Activated T-cell treated with anti-CD3 and anti-CD28 coated beads, Interleukin-2, amount 50 U/mL, for 24 hours (primary cell): Measurements from ENCODE around the gene TRIM67.
"Not testable (repeated sequence)": the region's sequence is repeated elsewhere in the genome, so short reads cannot be mapped to it uniquely, and the experiment has no call there.

Experiments
- DNase-seq: peaks from one replicate; pipeline ENCODE4 v3.0.0-alpha.2; 2020
- H3K27ac Mint-ChIP-seq: 2 replicates; pipeline ENCODE4 v1.8.0; 2020; ENCODE audit warnings: mild to moderate bottlenecking, mixed read lengths
- H3K27me3 Mint-ChIP-seq: 2 replicates; pipeline ENCODE4 v1.8.0; 2020; ENCODE audit warnings: mixed read lengths
- H3K36me3 Mint-ChIP-seq: 2 replicates; pipeline ENCODE4 v1.8.0; 2020; ENCODE audit warnings: low read depth, mixed read lengths
- H3K4me1 Mint-ChIP-seq: 2 replicates; pipeline ENCODE4 v1.8.0; 2020; ENCODE audit warnings: low read depth, mixed read lengths
- H3K4me3 Mint-ChIP-seq: 2 replicates; pipeline ENCODE4 v1.8.0; 2020; ENCODE audit warnings: mild to moderate bottlenecking, moderate library complexity, mixed read lengths
- H3K9me3 Mint-ChIP-seq: 2 replicates; pipeline ENCODE4 v1.8.0; 2020; ENCODE audit warnings: mixed read lengths

The TRIM67 gene

DNA sequence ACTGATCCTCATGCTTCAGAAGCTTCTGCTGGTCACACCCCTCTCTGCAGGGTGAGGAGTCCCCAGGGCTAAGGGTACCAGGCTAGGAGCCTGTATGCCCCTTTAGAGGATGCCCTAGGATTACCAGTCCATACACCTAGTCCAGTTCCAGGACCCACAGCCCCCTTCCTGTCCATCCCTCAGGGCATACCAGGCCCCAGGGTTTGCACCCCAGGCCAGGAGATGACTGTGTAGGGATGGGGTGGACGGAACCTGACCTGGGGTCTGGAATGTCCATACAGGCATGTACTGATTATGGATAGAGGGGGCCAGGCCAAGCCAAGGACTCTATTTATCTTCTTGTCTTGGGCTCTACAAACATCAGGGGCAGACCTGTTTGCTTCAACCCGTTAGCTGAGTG is 34.9 kb downstream of the TRIM67 start:
- no peak for DNase-seq
- Mint-ChIP-seq H3K27me3 (peaks cover 6% of the 10 kb centered on the region), H3K9me3 (no peaks in the 10 kb centered on the region), H3K4me1 (peaks cover 4% of the 10 kb centered on the region), H3K36me3 (no peaks in the 10 kb centered on the region), H3K27ac (no peak overlapping the region), H3K4me3 (no peak overlapping the region)

DNA sequence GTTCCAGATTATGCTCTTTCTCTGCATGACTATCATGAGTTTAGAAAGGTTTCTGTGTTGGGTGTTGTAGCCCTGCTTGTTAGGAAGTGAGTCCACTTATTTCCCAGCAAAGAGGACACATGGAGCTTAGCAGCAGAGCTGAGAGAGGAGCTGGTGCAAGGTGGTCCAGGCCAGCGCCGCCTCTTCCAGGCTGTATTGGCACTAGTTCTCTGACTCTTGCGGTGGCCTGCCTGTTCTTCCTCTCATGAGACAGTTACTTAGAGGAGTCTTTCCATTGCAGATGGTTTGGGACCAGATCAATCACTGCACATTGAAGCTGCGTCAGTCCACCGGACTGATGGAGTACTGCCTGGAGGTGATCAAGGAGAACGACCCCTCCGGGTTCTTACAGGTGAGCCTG is 38.0 kb downstream of the TRIM67 start:
- no peak overlapping the region for H3K4me3 Mint-ChIP-seq
- H3K9me3 Mint-ChIP-seq = no peaks in the 10 kb centered on the region
- H3K27me3 Mint-ChIP-seq = peaks cover 2% of the 10 kb centered on the region
- H3K36me3 Mint-ChIP-seq = no peaks in the 10 kb centered on the region
- DNase-seq = no peak
- H3K27ac Mint-ChIP-seq = no peak overlapping the region
- H3K4me1 Mint-ChIP-seq = peaks cover 5% of the 10 kb centered on the region

DNA sequence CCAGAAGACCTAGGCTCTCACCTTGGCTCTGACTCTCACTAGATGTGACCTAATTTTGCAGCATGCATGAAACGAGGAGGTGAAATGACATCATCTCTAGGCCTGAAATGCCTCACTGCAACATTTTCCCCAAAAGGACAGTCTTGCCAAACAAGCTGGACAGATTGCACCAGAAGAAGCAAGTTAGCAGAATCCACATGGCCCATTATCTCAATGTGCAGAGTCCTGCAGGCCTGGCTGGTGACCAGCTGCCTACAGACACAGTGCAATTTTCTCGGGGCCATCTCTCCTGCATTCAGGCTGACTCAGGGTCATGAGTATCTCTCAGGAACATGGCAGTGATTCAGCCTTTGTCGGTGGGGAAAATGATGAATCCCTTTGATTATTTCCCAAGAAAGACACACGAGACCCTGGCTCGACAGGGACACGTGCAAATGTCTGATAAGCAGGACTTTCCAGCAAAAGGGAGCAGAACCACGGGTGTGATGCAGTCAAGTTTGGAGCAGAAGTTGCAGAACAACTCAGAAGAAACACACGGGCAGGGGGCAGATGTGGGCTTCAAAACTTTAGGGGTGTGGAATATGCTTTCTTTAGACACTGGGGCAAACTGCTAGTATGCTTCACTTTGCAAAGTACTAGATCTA is 38.7 kb downstream of the TRIM67 start:
- H3K27me3 Mint-ChIP-seq = peaks cover 2% of the 10 kb centered on the region
- DNase-seq = no peak
- H3K4me1 Mint-ChIP-seq = peaks cover 5% of the 10 kb centered on the region
- no peaks in the 10 kb centered on the region for H3K36me3 Mint-ChIP-seq
- no peaks in the 10 kb centered on the region for H3K9me3 Mint-ChIP-seq
- H3K27ac Mint-ChIP-seq = no peak overlapping the region
- no peak overlapping the region for H3K4me3 Mint-ChIP-seq

DNA sequence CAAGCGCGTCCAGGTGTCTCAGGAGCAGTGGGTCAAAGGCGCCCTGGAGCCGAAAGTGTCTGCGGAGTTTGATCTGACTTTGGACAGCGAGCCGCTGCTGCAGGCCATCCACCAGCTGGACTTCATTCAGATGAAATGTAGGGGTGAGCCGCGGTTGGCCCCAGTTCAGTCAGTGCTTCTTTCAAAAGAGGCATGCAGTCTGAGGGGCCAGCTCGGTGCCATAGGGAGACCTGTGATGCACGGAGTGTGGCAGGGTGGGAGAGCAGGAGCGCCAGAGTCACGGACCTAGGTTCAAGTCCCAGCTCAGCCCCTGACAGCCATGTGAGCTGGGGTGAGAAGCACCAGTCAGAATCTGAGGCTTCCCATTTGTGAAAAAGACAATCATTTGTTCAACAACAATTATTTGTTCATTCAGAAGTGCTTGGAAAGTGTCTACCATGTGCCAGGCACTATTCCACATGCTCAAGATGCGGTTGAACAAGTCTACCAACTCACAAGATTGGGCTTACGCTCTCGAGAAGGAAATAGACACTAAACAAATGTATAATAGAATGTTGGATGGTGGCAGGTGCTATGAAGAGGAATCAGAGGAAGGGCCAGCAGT is 39.6 kb downstream of the TRIM67 start:
- H3K4me3 Mint-ChIP-seq = no peak overlapping the region
- no peaks in the 10 kb centered on the region for H3K36me3 Mint-ChIP-seq
- no peaks in the 10 kb centered on the region for H3K9me3 Mint-ChIP-seq
- H3K4me1 Mint-ChIP-seq = peaks cover 5% of the 10 kb centered on the region
- DNase-seq = no peak
- H3K27me3 Mint-ChIP-seq = peaks cover 2% of the 10 kb centered on the region
- no peak overlapping the region for H3K27ac Mint-ChIP-seq

DNA sequence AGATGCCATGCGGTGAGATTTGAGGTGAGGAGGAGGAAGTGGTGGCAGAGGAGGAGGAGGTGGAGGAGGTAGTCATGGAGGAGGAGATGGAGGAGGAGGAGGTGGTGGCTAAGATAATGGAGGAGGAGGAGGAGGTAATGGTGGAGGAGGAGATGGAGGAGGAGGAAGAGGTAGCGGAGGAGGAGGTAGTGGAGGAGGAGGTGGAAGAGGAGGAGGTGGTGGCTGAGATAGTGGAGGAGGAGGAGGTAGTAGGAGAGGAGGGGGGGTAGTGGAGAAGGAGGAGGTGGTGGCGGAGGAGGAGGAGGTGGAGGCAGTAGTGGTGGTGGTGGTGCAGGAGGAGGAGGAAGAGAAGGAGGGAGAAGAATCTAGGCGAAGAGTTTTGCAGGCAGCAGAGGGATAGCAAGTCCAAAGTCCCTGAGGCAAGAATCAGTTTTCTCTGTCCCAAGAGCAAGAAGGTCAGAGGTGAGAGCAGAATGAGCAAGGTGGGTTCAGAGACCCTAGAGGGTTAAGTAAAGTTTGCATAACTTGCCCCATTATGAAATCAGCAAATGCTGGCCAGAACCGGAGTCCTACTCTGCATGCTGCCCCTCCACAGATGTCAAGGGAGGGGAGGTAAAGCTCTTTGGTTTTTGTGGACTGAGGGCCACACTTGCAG is 40.2 kb downstream of the TRIM67 start:
- peaks cover 5% of the 10 kb centered on the region for H3K4me1 Mint-ChIP-seq
- no peaks in the 10 kb centered on the region for H3K9me3 Mint-ChIP-seq
- no peaks in the 10 kb centered on the region for H3K36me3 Mint-ChIP-seq
- no peak overlapping the region for H3K4me3 Mint-ChIP-seq
- no peak overlapping the region for H3K27ac Mint-ChIP-seq
- DNase-seq = no peak
- H3K27me3 Mint-ChIP-seq = peaks cover 2% of the 10 kb centered on the region

DNA sequence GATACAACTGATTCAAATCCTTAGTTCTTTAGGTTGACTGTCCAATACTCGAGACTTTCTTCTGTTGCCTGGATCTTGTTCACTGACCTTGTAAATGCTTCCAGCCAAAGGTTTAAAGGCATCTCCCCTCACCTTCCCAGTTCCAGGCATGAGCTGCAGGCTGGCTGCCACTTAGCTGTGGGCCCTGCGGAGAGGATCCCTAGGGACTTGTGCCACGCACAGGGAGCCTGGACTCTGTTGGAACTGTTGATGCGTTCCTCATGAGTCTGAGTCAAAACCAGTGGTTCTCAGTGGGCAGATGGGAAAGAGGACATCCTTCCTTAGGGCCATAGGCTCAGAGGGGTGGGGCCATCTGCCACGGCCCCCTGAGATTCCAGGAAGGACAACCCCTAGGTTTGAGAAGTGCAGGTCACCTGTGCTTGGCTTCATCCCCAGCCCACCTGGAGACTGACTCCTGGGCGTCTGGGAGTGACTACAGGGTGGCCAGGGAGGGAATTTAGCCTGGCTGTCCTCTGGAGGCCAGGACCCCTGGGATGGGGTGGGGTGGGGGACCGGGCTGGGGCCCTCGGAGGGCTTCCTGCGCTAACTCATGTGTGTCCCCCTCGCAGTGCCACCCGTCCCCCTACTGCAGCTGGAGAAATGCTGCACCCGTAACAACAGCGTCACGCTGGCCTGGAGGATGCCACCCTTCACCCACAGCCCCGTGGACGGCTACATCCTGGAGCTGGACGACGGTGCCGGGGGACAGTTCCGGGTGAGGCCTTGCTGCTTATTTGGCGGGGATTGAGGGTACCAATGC is 41.6 kb downstream of the TRIM67 start:
- Mint-ChIP-seq H3K27me3 (no peaks in the 10 kb centered on the region), H3K36me3 (no peaks in the 10 kb centered on the region), H3K9me3 (no peaks in the 10 kb centered on the region), H3K4me1 (peaks cover 5% of the 10 kb centered on the region), H3K27ac (no peak overlapping the region), H3K4me3 (no peak overlapping the region)
- no peak for DNase-seq

DNA sequence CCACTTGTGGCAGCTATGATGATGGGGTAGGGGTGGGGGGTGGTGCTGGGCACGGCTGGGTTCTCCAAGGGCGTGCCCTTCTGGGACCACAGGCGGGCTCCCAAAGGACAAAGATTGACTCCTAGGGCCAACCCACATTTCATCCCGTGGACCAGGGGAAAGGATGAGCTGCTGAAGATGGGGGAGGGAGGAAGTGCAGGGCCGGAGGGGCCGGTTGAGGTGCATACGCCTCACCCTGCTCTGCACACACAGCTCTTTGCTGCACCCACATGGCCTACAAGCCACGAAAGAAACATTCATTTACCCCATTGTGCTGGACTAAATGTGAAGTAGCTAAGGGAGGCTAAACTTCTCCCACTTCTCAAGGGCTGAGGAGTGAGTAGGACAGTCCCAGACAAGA is 45.0 kb downstream of the TRIM67 start:
- H3K27me3 Mint-ChIP-seq = no peaks in the 10 kb centered on the region

DNA sequence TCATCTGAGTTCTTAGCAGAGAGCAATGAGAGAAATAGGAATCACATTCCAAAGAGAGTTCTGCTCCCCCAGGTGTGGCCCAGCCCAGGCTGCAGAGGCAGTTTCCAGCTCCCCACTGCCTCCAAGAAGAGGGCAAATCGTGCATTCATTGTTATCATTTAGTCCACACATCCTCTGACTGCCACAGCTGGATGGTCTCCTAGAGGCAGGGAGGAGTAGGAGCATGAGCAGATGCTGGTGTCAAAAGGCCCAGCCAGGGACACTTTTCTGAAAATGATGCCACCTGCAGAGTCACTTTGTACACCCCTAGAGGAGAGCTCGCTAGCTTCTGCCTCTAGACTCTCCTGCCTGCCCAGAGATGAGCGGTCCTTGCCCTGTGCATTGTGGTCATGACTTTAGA is 45.6 kb downstream of the TRIM67 start:
- DNase-seq = no peak
- H3K27ac Mint-ChIP-seq = no peak overlapping the region

More for the DNA sequence above, 45.0 kb downstream of the TRIM67 start:
- H3K27ac Mint-ChIP-seq = no peak overlapping the region
- H3K4me3 Mint-ChIP-seq = no peak overlapping the region
- no peak for DNase-seq
- no peaks in the 10 kb centered on the region for H3K9me3 Mint-ChIP-seq
- H3K4me1 Mint-ChIP-seq = peaks cover 9% of the 10 kb centered on the region
- H3K36me3 Mint-ChIP-seq = no peaks in the 10 kb centered on the region

DNA sequence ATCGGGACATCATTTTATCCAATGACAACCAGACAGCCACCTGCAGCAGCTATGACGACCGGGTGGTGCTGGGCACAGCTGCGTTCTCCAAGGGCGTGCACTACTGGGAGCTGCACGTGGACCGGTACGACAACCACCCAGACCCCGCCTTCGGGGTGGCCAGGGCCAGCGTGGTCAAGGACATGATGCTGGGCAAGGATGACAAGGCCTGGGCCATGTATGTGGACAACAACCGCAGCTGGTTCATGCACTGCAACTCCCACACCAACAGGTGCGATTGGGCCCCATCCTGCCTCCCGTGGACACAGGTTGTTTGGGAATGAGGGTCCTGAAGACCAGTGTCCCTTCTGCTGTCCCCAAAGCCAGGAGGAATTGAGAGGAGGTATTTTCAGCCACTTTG is 47.1 kb downstream of the TRIM67 start:
- H3K27me3 Mint-ChIP-seq = no peaks in the 10 kb centered on the region
- no peak for DNase-seq
- H3K9me3 Mint-ChIP-seq = no peaks in the 10 kb centered on the region
- no peaks in the 10 kb centered on the region for H3K36me3 Mint-ChIP-seq
- no peak overlapping the region for H3K4me3 Mint-ChIP-seq
- no peak overlapping the region for H3K27ac Mint-ChIP-seq
- H3K4me1 Mint-ChIP-seq = peaks cover 9% of the 10 kb centered on the region

More for the DNA sequence above, 45.6 kb downstream of the TRIM67 start:
- H3K27me3 Mint-ChIP-seq = no peaks in the 10 kb centered on the region
- H3K9me3 Mint-ChIP-seq = no peaks in the 10 kb centered on the region
- H3K36me3 Mint-ChIP-seq = no peaks in the 10 kb centered on the region
- peaks cover 9% of the 10 kb centered on the region for H3K4me1 Mint-ChIP-seq
- no peak overlapping the region for H3K4me3 Mint-ChIP-seq

DNA sequence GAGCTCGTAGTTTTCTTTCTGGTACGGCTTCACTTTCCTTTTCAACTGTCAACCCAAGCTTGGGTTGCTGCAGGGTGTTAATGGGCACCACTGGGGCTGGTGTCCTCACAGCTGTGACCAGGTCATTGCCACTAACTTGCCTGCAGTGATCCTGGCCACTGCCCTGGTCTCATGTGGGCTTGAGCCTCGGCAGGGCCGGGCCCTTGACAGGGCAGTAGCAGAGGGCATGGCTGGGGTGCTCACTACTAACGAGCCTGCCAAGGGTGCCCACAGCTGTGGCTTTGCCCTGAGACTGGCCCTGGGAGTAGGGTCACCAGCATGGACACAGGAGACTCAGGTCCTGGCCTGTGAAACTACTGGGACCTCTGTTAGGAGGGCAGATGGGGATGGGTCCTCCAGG is 47.7 kb downstream of the TRIM67 start:
- Mint-ChIP-seq H3K27me3 (no peaks in the 10 kb centered on the region), H3K36me3 (no peaks in the 10 kb centered on the region), H3K4me3 (no peak overlapping the region), H3K4me1 (peaks cover 9% of the 10 kb centered on the region), H3K27ac (no peak overlapping the region), H3K9me3 (no peaks in the 10 kb centered on the region)
- no peak for DNase-seq

DNA sequence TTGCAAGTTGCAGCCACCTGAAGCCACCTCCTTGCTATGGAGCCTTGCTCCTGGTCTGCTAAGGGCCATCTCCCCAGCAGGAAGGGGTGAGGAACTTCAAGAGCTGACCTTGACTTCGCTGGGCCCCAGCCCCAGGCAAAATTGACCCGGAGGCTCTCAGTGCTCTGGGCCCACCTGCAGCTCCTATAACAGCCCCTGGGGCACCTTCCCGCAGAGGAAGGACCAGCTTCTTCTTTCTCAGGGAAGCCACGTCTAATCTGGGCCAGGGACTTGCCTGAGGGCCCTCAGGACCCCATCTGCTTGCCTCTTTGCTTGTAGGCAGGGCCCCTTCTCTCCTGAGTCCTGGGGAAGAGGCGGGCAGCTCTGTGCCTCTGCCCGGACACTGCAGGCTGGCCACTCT is 48.3 kb downstream of the TRIM67 start:
- DNase-seq = no peak
- no peak overlapping the region for H3K27ac Mint-ChIP-seq
- peaks cover 13% of the 10 kb centered on the region for H3K4me1 Mint-ChIP-seq
- H3K36me3 Mint-ChIP-seq = no peaks in the 10 kb centered on the region
- no peaks in the 10 kb centered on the region for H3K9me3 Mint-ChIP-seq
- no peaks in the 10 kb centered on the region for H3K27me3 Mint-ChIP-seq
- no peak overlapping the region for H3K4me3 Mint-ChIP-seq

DNA sequence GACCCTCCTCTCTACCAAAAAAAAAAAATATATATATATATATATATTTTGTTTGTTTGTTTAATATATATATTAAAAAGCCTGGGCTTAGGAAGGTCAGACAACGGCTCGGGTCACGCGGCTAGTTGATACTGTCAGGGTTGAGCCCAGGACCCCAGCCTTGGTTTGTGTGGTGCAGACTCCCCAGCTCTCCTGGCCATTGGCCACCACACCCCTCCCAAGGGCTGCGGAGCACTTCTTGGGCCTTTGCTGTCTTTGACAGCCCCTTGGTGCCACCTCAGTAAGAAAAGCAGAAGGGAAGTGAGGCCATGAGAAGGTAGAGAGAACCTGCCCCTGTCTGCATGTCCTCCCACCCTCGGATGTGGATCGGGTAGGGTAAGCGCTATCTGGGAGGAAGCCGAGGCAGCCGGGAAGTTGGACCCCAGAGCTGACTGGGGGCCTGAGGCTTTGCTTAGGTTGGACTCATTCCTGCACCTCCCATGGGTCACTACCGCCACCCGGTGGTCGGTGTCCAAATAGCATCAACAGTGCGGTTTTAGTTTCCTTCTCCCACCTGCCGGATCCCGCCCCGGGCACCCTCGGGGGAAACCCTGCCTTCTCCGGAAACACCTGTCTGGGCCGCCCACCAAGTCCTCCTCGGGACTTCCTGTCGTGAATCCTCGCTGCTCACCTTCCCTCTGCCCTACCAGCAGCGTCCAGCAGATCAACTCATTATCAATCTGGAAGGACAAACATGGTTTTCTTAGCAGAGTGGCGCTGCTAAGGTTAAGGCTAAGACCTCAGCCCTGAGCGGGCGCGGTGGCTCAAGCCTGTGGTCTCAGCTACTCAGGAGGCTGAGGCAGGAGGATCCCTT is 49.4 kb downstream of the TRIM67 start:
- DNase-seq = peak; percentile 96
- H3K4me1 Mint-ChIP-seq = peaks cover 20% of the 10 kb centered on the region
- H3K27ac Mint-ChIP-seq = peak overlapping the region; percentile 90
- no peaks in the 10 kb centered on the region for H3K36me3 Mint-ChIP-seq
- no peaks in the 10 kb centered on the region for H3K9me3 Mint-ChIP-seq
- peak overlapping the region; percentile 77 for H3K4me3 Mint-ChIP-seq
- H3K27me3 Mint-ChIP-seq = no peaks in the 10 kb centered on the region

DNA sequence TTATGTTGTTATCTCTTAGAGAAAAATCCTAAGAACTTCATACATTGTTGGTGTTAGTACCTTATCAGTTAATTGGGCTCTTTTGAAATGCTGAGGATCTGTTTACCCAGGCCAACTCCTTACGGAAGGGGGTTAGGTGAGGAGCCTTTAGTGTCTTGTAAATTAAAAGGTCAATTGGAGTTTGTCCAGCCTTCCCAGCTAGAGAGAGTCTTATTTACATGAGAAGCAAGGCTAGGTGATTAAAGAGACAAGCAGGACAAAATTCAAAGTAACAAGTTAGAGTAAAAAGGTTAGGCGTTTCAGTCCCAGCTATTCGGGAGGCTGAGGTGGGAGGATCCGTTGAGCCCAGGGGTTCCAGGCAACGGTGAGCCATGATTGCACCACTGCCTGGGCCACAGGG is 50.4 kb downstream of the TRIM67 start:
- H3K9me3 Mint-ChIP-seq, H3K27ac Mint-ChIP-seq: not testable (repeated sequence)
- peaks cover 20% of the 10 kb centered on the region for H3K4me1 Mint-ChIP-seq

More for the DNA sequence above, 50.4 kb downstream of the TRIM67 start:
- H3K27me3 Mint-ChIP-seq, H3K36me3 Mint-ChIP-seq, H3K4me3 Mint-ChIP-seq, DNase-seq: not testable (repeated sequence)
